Fibroblast of skin of right quadriceps (primary cell): ENCODE data around the gene HTR2A.

Experiments
- DNase-seq: peaks from one replicate; pipeline ENCODE4 v3.0.0-alpha.2; 2013

Gene HTR2A

DNA sequence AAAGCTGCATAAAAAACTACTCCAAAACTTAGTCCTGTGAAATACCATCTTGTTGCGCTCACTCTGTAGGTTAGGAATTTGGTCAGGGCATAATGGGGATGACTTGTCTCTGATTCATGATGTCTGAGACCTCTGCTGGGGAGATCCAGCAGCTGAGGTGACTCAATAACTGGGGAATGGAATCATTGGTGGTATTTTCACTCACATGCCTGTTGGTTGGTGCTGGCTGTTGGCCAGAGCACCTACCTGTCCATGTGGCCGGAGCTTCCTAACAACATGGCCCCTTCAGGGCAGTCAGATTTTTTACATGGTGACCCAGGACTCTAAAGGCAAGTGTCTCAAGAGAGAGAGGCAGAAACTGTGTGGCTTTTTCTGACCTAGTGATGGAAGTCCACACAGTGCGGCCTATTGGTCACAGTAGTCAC lies 92.5 kb downstream of the HTR2A start:
- DNase-seq, result peak; percentile 97

DNA sequence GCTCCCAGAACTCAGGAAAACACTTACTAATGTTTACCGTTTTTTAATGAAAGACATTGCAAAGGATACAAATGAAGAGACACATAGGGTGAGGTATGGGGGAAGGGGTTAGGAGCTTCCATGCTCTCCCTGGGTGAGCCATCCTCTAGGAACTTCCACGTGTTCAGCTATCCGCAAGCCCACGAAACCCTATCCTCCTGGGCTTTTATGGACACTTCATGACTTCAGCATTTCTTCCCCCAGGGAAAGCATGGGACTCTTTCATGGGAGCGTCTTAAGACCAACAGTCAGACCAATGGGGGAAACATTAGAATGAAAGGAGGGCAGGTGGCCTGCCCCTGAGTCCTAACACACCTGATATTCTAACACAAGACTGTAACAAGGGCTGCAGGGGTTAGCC lies 93.3 kb downstream of the HTR2A start:
- DNase-seq, result peak; percentile 70

DNA sequence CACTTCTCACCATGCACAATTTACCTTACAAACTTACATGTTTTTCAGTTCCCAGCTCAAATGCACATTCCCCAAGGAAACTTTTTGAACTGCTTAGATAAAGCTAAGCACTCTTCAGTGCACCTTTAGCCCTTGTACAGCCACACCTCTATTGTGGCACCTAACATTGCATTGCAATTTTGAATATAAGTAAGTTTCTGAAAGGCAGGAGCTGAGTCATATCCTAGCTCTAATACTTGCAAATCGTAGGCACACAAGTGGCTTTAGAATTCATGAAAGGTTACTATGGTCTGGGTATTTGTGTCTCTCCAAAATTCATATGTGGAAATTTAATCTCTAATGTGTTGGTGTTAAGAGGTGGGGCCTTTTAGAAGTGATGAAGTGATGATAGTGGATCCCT lies 95.0 kb downstream of the HTR2A start:
- no peak for DNase-seq

DNA sequence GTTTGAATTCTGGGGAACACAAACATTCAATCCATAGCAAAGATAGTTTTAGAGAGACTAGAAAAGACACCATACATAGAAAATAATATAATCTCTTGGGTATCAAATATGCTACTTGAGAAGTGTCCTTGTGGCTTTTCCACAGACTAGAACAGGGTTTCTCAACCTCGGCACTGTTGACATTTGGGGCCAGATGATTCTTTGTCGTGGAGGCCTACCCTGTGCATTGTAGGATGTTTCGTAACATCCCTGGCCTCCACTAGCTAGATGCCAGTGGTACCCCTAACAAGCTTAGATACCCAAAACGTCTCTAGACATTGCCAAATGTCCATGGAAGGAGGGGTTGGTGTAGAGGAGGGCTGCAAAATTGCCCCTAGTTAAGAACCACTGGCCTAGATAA lies 97.7 kb downstream of the HTR2A start:
- no peak for DNase-seq

DNA sequence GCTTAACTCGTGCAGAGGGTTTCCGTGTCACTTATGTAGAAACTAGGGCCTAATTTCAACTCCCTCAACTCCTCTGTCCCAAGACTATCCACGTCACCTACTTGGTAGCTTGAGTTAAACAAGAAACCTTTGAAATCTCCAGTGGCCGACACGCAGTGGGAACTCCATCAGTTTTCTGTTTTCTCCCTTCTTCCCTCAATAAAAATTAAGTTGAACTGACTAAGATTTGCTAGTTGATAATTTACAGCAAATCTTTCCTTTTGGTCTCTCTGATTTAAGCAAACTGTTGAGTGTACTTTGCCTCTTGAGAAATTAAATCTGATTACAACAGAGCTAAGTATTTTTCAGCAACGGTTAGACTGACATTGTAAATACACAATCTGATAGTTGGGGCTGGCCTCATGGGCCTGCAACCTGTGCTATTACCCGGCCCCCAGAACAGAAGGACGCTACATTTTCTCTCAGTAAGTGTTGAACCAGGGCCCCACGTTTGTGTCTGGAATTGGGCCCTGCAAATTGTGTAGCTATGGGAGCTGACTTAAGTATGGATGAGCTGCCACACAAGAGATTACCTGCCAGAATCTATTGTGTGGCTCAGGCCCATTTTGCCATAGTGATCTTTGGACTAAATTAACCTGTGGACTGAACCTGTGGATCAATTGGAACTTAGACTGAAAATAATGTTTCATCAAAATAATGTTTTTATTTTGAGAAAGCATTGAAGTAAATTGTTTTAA lies 99.2 kb downstream of the HTR2A start:
- no peak for DNase-seq

DNA sequence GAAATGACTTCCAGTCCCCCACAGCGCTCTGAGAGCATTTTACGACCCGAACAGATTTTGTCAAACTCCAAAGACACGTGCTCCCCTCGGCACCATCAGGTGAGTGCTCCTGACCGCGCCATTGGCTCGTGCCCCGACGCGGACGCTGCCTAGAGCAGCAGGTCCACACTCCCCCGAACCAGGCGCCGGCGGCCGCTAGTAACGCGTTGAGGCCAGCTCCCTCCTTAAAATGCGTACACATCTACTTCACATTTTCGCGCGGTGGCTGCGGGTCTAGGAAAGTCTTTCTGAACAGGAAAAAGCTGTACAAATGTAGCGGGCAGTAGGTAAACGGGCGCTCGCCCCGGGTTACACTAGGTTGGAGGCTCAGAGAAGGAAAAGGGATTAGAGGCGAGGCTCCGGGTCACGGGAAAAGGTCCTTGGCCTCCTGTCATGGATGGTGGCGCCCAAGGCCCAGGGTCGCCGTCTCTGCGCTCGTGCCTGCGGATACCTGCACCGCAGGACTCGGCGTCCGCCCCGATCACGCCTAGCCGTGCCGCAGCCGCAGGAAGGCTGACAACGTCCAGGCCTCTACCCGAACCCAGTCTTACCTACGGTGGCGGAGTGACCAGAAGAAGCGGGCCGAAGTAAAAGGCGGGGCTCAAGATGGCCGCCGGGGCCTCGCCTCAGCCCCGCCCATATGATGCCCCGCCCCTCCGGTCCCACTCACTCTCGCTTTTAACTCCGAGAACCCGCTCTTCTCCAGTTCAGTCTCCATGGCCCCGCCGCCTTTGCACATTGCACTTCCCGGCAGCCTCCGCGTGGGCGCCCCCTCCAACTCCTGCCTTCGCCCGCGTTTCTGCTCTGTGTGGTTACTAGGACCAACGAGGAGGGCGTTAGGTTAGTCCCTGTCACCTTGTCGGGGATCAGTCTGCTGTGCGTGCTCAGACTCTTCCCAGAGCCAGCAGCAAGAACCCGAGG lies 100.1 kb downstream of the HTR2A start, which contains the start of gene ESD:
Gene ESD, minus strand, starts transcription at position 647 of the 960 bp plus-strand sequence. CDS start 5,748 bp downstream, outside the sequence.
- DNase-seq, result peak; percentile 93

DNA sequence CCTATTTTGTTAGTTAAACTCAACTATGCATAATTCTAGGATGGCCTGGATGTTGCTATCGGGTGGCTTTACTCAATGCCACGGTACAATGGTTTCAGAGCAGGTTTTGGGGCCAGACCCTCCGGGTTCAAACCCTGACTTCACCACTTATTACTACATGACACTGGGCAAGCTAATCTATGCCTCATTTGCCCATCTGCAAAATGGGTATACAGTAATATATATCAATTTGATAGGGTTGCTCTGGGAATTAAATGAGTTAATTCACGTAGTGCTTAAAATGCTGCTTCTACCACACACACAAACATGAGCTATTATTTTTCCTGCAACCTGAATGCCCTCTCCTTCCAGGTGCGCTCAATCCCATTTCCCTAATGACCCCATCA lies 100.7 kb downstream of the HTR2A start:
- no peak for DNase-seq

DNA sequence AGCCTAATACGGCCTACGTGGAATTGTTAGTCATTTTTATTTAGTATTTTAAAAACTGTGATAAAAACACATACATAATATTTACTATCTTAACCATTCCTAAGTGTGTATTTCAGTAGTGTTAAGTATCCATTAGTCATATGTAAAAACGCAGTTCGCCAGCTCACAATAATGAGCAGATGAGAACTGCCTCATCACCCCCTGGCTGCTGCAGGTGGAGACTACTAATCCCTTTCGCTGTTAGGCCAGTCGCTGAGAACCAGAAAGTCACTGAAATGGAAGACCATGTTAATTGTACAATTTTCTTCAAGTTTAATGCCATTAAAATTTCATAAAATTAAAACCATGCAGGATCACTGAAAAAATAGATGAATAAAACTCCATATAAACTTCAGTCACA lies 101.5 kb downstream of the HTR2A start:
- DNase-seq, result no peak

DNA sequence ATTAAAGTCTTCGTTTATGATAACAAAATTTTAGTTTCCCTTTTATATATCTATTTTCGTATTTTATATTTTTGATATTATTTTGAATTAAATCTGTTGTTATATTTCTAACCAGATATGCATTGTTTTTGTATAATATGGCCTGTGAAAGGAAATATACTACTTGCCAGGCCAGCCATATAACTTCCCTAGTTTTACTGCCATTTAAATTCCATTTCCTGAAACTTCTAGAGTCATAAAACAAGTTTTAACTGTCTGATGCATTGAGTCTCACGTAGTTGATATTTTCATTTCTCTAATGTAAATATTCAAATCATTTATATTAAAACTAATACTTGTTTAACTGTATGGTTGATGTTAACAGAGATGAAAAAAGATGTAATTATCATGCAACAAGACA lies 113.3 kb downstream of the HTR2A start:
- DNase-seq, result no peak

DNA sequence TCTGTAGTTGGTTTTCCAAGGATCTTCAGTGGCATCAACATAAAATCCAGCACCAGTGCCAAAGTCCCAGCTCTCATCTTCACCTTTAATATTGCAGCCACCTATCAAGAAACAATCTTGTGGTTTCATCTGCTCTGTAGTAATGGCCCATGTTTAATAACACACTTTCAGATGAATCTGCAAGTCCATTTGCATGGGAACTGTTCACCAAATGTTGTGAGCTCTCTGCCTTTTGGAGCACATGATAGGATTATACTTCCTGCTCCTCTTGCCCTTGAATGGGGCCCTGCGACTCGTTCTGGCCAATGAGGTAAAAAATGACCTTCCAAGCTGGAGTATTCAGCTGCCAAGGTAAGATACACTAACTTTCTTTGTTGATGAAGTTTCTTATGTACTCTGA lies 114.2 kb downstream of the HTR2A start:
- DNase-seq, result no peak

DNA sequence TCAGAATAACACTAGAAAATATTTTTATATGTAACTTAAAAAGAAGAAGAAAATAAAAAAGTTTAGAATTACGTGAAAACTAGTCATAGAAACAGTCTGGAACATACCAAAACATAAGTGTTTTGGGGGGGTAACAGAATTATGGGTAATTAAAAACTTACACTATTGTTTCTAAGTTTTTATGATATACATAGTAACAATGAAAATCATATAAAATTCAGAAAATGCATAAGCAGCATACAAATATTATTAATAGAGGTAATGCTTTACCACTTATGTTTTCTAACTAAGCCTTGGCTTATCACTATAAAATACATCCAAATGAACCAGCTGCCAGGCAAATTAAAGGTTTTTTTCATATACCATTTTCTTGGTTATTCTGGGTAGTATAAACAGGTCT lies 114.8 kb downstream of the HTR2A start:
- DNase-seq, result no peak
